ENCODE data around the gene PIM1.

GRCh38 chr6:37218511-37218910, 48.6 kb downstream of the PIM1 start:
- TF ChIP-seq CTCF (conservative IDR thresholded peaks at IDR 0.05; ENCODE audit: low read depth, low read length) (no peak), EZH2 (IDR thresholded peaks at IDR 0.05; ENCODE audit: borderline replicate concordance, low read depth, low read length, poor library complexity, severe bottlenecking) (no peak)

All from A673 (cell line).